ENCODE data around the gene RBMS3. TPM values are rescaled to one million over a fixed set of nuclear protein-coding genes. Genes with fewer than 3 reads are reported as not detected.

RBMS3 gene
- total RNA-seq, 1 experiment from 2014 or later = 7.4 TPM

DNA sequence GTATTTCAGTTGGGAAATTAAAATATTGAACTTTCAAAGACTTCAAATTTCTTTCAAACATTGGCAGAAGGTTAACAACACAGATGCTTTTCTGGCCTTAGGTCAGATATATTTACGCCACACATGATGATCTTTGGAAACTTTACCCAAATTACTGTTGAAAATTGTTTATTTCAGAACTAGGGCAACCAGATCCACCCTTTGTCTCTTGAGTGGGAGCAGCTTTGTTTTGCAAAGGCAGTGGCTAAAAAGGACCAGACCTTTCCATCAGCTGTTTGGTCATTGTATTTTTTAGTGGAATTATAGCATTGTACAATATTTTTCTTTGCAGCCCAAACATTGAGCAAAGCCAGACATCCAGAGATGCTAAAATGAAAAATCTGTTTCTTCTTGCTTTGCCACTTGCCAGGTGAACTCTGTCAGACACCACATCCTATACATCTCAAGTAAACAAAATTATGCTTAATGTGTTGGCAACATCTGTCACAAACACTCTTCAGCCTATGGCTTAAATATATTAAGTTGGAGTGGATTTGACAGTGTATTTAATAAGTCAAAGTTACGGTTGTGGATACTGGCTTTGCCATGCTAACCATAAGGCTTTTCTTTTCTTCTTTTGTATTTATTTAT, 651.9 kb downstream of the RBMS3 start:
- POLR2A ChIA-PET = no interaction called here

DNA sequence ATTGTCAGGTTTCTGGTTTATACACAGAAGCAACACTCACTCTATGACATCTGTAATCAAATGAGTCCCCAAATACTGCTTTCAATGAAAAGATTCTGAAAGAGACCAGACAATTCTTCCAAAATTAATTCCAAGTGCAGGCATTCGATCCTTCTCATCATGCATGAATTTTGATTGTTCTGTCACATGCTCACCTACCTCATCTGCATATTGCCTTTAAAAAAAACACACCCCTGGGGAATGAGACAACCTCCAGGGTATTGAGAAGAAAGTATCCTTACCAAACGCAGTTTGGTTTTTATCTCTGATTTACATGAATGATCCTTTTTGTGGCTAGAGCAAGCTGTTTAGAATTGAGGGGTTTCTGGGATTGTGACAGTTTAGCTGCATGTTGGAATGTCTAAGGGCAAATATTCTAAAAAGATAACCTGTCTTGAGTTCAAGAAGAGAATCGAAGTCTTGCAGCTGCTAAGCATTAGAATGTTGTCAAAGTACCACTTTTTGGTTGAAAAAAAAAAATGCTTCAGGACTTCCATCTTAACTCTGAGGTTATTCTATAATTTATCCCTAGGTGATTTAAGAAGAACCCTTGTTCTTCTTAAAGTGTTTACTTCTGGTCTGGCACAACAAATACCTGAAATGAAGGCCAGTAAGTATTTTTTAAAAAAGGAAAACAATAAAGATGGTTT, 653.1 kb downstream of the RBMS3 start:
- H3K36me3 ChIP-seq (ENCODE audit: control insufficient read depth, insufficient read depth, low read length) = no peaks in the 10 kb centered on the region
- H3K4me1 ChIP-seq = no peaks in the 10 kb centered on the region
- H3K27me3 ChIP-seq (replicated peaks; ENCODE audit: control insufficient read depth, insufficient read depth, low read length) = no peaks in the 10 kb centered on the region
- intact Hi-C loops (cut with micrococcal nuclease; ENCODE audit: unreplicated experiment) = no loop called here
- DNase-seq = no peak
- Mint-ChIP-seq H3K4me3 (ENCODE audit: unreplicated experiment) (no peak overlapping the region), H3K27ac (ENCODE audit: unreplicated experiment) (no peak overlapping the region), H3K36me3 (ENCODE audit: insufficient read depth, unreplicated experiment) (no peaks in the 10 kb centered on the region), H3K4me1 (ENCODE audit: low read depth, unreplicated experiment) (no peaks in the 10 kb centered on the region), H3K9me3 (ENCODE audit: unreplicated experiment) (no peaks in the 10 kb centered on the region), H3K27me3 (ENCODE audit: insufficient read depth, unreplicated experiment) (no peaks in the 10 kb centered on the region)
- no peaks in the 10 kb centered on the region for H3K9me3 ChIP-seq
- TF ChIP-seq, protein P1, sequence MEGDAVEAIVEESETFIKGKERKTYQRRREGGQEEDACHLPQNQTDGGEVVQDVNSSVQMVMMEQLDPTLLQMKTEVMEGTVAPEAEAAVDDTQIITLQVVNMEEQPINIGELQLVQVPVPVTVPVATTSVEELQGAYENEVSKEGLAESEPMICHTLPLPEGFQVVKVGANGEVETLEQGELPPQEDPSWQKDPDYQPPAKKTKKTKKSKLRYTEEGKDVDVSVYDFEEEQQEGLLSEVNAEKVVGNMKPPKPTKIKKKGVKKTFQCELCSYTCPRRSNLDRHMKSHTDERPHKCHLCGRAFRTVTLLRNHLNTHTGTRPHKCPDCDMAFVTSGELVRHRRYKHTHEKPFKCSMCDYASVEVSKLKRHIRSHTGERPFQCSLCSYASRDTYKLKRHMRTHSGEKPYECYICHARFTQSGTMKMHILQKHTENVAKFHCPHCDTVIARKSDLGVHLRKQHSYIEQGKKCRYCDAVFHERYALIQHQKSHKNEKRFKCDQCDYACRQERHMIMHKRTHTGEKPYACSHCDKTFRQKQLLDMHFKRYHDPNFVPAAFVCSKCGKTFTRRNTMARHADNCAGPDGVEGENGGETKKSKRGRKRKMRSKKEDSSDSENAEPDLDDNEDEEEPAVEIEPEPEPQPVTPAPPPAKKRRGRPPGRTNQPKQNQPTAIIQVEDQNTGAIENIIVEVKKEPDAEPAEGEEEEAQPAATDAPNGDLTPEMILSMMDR (IDR thresholded peaks at IDR 0.05; ENCODE audit: insufficient read depth in 1 of 2, low read depth in 1 of 2, low read length in 1 of 2, severe bottlenecking in 1 of 2, unreplicated experiment in 1 of 2) = no peak
- CTCF ChIA-PET = no interaction called here
- no TSS peak for BruUV-seq (replicated peaks)
- no peak overlapping the region for H3K4me3 ChIP-seq (ENCODE audit: low read depth, low read length)
- POLR2A ChIA-PET = no interaction called here

More for the DNA sequence above, 651.9 kb downstream of the RBMS3 start:
- Histone ChIP-seq H3K4me3 (ENCODE audit: low read depth, low read length) (no peak overlapping the region), H3K4me1 (no peaks in the 10 kb centered on the region), H3K9me3 (no peaks in the 10 kb centered on the region), H3K36me3 (ENCODE audit: control insufficient read depth, insufficient read depth, low read length) (no peaks in the 10 kb centered on the region), H3K27me3 (replicated peaks; ENCODE audit: control insufficient read depth, insufficient read depth, low read length) (no peaks in the 10 kb centered on the region)
- CTCF ChIA-PET = no interaction called here
- Mint-ChIP-seq H3K9me3 (ENCODE audit: unreplicated experiment) (no peaks in the 10 kb centered on the region), H3K4me1 (ENCODE audit: low read depth, unreplicated experiment) (no peaks in the 10 kb centered on the region), H3K36me3 (ENCODE audit: insufficient read depth, unreplicated experiment) (no peaks in the 10 kb centered on the region), H3K4me3 (ENCODE audit: unreplicated experiment) (no peak overlapping the region), H3K27ac (ENCODE audit: unreplicated experiment) (no peak overlapping the region), H3K27me3 (ENCODE audit: insufficient read depth, unreplicated experiment) (no peaks in the 10 kb centered on the region)
- BruUV-seq (replicated peaks) = no TSS peak
- TF ChIP-seq, protein P1 (IDR thresholded peaks at IDR 0.05; ENCODE audit: insufficient read depth in 1 of 2, low read depth in 1 of 2, low read length in 1 of 2, severe bottlenecking in 1 of 2, unreplicated experiment in 1 of 2) = no peak
- intact Hi-C loops (cut with micrococcal nuclease; ENCODE audit: unreplicated experiment) = no loop called here
- no peak for DNase-seq

DNA sequence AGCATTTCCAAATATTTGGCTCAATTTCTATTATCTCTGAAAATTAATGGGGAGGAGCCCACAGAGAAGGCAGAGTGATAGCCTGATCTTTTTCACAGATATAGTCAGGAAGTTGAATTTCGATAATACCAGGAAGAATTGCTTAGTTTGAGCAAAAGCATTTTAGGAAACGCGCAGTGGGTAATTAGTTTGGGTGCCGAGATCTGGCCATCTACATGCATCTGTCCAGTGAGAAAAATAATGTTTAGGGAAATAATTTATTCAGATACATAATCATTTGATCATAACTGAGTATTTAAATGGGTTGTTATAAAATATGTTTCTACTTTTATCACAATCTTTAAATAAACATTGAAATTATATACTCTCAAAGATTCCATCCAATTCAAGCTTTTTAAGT, 653.9 kb downstream of the RBMS3 start:
- Histone ChIP-seq H3K4me1 (no peaks in the 10 kb centered on the region), H3K36me3 (ENCODE audit: control insufficient read depth, insufficient read depth, low read length) (no peaks in the 10 kb centered on the region), H3K27me3 (replicated peaks; ENCODE audit: control insufficient read depth, insufficient read depth, low read length) (no peaks in the 10 kb centered on the region), H3K4me3 (ENCODE audit: low read depth, low read length) (no peak overlapping the region), H3K9me3 (no peaks in the 10 kb centered on the region)
- BruUV-seq (replicated peaks) = no TSS peak
- TF ChIP-seq, protein P1 (IDR thresholded peaks at IDR 0.05; ENCODE audit: insufficient read depth in 1 of 2, low read depth in 1 of 2, low read length in 1 of 2, severe bottlenecking in 1 of 2, unreplicated experiment in 1 of 2) = no peak
- Mint-ChIP-seq H3K4me3 (ENCODE audit: unreplicated experiment) (no peak overlapping the region), H3K36me3 (ENCODE audit: insufficient read depth, unreplicated experiment) (peaks cover 4% of the 10 kb centered on the region), H3K4me1 (ENCODE audit: low read depth, unreplicated experiment) (peaks cover 1% of the 10 kb centered on the region), H3K9me3 (ENCODE audit: unreplicated experiment) (no peaks in the 10 kb centered on the region), H3K27me3 (ENCODE audit: insufficient read depth, unreplicated experiment) (no peaks in the 10 kb centered on the region), H3K27ac (ENCODE audit: unreplicated experiment) (no peak overlapping the region)
- ChIA-PET CTCF (no interaction called here), POLR2A (no interaction called here)
- no peak for DNase-seq
- intact Hi-C loops (cut with micrococcal nuclease; ENCODE audit: unreplicated experiment) = no loop called here

Data from Caco-2 (cell line).